Spleen (tissue), 11 donors: ENCODE results near the gene GPR176. TPM values are rescaled to one million over a fixed set of nuclear protein-coding genes. Genes with fewer than 3 reads are reported as not detected.
"Not testable (repeated sequence)": the region's sequence is repeated elsewhere in the genome, so short reads cannot be mapped to it uniquely, and the experiment has no call there.

Source experiments
- DNase-seq: peaks from one replicate; pipeline ENCODE4 v3.0.0-alpha.2; 2020
- H3K27ac ChIP-seq, 8 donors: fragments of 200-600 bp; sonication (generic) in 7 of 8; 1 replicate in 4 of 8; 2 replicates in 4 of 8; pipeline versions ENCODE4 v1.5.0 to v1.8.0; 2016 to 2021; ENCODE audit warnings: inconsistent platforms in 4 of 8, mild to moderate bottlenecking in 4 of 8, moderate library complexity in 1 of 8
- H3K27me3 ChIP-seq, 7 donors: fragments of 200-600 bp; sonication (generic) in 6 of 7; replicated peaks in 1 of 7; 1 replicate in 4 of 7; 2 replicates in 3 of 7; pipeline versions ENCODE4 v1.5.0 to v1.8.0; 2016 to 2021; ENCODE audit warnings: inconsistent platforms in 3 of 7, mild to moderate bottlenecking in 1 of 7
- H3K36me3 ChIP-seq, 6 donors: fragments of 200-600 bp; sonication (generic) in 5 of 6; 1 replicate in 4 of 6; 2 replicates in 2 of 6; pipeline versions ENCODE4 v1.5.0 to v1.8.0; 2016 to 2021; ENCODE audit warnings: inconsistent platforms in 2 of 6
- H3K4me1 ChIP-seq, 6 donors: fragments of 200-600 bp; sonication (generic) in 5 of 6; 1 replicate in 3 of 6; 2 replicates in 3 of 6; pipeline versions ENCODE4 v1.5.0 to v1.8.0; 2016 to 2021; ENCODE audit warnings: inconsistent platforms in 3 of 6
- H3K4me3 ChIP-seq, 8 donors: fragments of 200-600 bp; sonication (generic) in 7 of 8; 1 replicate in 4 of 8; 2 replicates in 4 of 8; pipeline versions ENCODE4 v1.5.0 to v1.8.0; 2016 to 2021; ENCODE audit warnings: inconsistent platforms in 4 of 8, mild to moderate bottlenecking in 4 of 8, moderate library complexity in 2 of 8
- H3K9me3 ChIP-seq, 8 donors: fragments of 200-600 bp; sonication (generic) in 7 of 8; 1 replicate in 4 of 8; 2 replicates in 4 of 8; pipeline versions ENCODE4 v1.5.0 to v1.8.0; 2016 to 2021; ENCODE audit warnings: inconsistent platforms in 4 of 8
- POLR2A ChIP-seq, 3 donors: fragments of 450-650 bp; IDR thresholded peaks; one replicate each; pipeline ENCODE4 v1.5.1; 2017; ENCODE audit warnings: antibody characterized with exemption in 3 of 3, mild to moderate bottlenecking in 1 of 3
- POLR2AphosphoS5 ChIP-seq, 3 donors: sonication (generic); formaldehyde crosslinking; IDR thresholded peaks; one replicate each; pipeline ENCODE4 v1.5.1; 2017; ENCODE audit warnings: antibody characterized with exemption in 3 of 3
- WGBS, 5 donors: extraction: QIAGEN DNeasy Blood & Tissue Kit in 3 of 5; methylation state at CpG; one replicate each; pipeline versions ENCODE4 v1.1.5 to v1.1.7; 2013 to 2018; 5-methylcytosine and 5-hydroxymethylcytosine counted together
- intact Hi-C: fragments of 100-400 bp; cut with DNase I; formaldehyde crosslinking; loops from one replicate; pipeline ENCODE4 v1.15.0; 2023; ENCODE audit warnings: low total_unique reads
- polyA plus RNA-seq, 3 donors: library from polyadenylated mRNA; stranded (reverse); fragments of 200-250 nt; gene quantifications; one replicate each; pipeline ENCODE4 v1.2.1, GENCODE V29; 2013
- total RNA-seq, 7 donors: library from RNA; depleted of rRNA in 3 of 7; stranded (reverse); fragments of >200 nt in 3 of 7; fragmentation: NEBNext Ultra II Directional in 4 of 7; extraction: Animal tissue kit (Norgen Biotek cat#: 25700) in 4 of 7; gene quantifications; one replicate each; pipeline versions ENCODE4 v1.1.0 to v1.2.1, GENCODE V29; 2016 to 2021
- TF ChIP-seq, protein P1 (sequence below), 11 experiments: fragments of 200-600 bp in 7 of 11; fragments of 450-650 bp in 4 of 11; sonication (generic) in 4 of 11; IDR thresholded peaks in 8 of 11; conservative IDR thresholded peaks in 3 of 11; 1 replicate in 7 of 11; 2 replicates in 4 of 11; pipeline versions ENCODE4 v1.4.0 to v1.8.0; 2016 to 2021; ENCODE audit warnings: antibody characterized with exemption in 11 of 11, inconsistent platforms in 4 of 11, mild to moderate bottlenecking in 1 of 11
- donor health status: healthy with polysubstance abuse.
- donor health status: DM: no; HTN: no; CAD: no; lungs with moderate emphysema.
- donor health status: DM: no; HTN: no; CAD: no.
- donor health status: Bipolar disorder and iron deficiency.
- donor health status: healthy.
- donor health status: DM: no; HTN: no; CAD: no.
- donor health status: DM: yes; HTN: yes; CAD: no.

The GPR176 gene
- total and polyA plus RNA-seq, 10 donors: 2.7 to 12.8 (median 5.1) TPM

DNA sequence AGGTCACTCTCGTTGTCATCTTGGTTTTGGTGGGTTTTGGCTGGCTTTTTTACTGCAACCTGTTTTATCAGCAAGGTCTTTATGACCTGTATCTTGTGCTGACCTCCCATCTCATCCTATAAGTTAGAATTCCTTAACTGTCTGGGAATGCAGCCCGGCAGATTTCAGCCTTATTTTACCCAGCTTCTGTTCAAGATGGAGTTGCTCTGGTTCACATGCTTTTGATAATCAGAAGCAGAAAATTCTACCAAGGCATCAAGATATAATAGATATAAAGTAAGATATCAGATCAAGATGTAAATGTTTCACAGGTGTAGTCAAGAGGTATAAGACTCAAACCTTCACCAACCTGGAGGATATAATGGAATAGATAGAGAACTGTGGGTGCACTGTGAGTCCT is 16.0 kb downstream of the GPR176 start:
- Histone ChIP-seq H3K27me3 (peaks cover 0 to 2% (median 0%) of the 10 kb centered on the region in 7 donors), H3K4me3 (no peak overlapping the region), H3K9me3 (no peaks in the 10 kb centered on the region), H3K36me3 (no peaks in the 10 kb centered on the region), H3K27ac (no peak overlapping the region), H3K4me1 (no peaks in the 10 kb centered on the region)
- intact Hi-C loops: no loop called here
- DNase-seq: no peak
- WGBS, 5 donors: 85 to 94% (median 91%) methylated on average over 2 of the region's 2 CpGs
- TF ChIP-seq POLR2AphosphoS5 (IDR thresholded peaks at IDR 0.05) (no peak), POLR2A (IDR thresholded peaks at IDR 0.05) (no peak)
- TF ChIP-seq, protein P1, sequence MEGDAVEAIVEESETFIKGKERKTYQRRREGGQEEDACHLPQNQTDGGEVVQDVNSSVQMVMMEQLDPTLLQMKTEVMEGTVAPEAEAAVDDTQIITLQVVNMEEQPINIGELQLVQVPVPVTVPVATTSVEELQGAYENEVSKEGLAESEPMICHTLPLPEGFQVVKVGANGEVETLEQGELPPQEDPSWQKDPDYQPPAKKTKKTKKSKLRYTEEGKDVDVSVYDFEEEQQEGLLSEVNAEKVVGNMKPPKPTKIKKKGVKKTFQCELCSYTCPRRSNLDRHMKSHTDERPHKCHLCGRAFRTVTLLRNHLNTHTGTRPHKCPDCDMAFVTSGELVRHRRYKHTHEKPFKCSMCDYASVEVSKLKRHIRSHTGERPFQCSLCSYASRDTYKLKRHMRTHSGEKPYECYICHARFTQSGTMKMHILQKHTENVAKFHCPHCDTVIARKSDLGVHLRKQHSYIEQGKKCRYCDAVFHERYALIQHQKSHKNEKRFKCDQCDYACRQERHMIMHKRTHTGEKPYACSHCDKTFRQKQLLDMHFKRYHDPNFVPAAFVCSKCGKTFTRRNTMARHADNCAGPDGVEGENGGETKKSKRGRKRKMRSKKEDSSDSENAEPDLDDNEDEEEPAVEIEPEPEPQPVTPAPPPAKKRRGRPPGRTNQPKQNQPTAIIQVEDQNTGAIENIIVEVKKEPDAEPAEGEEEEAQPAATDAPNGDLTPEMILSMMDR (IDR thresholded peaks at IDR 0.05 in 8 of 11, conservative IDR thresholded peaks at IDR 0.05 in 3 of 11): no peak

DNA sequence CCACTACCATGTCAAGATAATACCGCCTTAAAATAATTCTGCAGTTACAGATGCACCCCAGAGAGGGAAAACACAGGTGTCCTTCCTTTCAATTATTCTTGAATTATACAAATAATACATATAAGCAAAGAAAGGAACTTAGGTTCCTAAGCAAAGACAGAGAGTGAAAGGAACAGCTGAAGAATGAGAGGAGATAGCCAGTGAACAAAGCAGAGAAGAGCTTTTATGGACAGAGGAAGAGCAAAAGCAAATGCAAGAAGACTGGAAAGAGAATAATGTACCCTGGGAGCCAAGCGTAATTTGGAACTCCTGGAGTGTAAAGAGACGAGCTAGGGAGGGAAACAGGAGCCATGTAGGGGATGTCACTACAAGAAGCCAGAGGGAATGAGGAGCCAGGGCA is 21.7 kb downstream of the GPR176 start:
- Histone ChIP-seq H3K36me3 (no peaks in the 10 kb centered on the region), H3K27ac (no peak overlapping the region), H3K9me3 (no peaks in the 10 kb centered on the region), H3K4me3 (no peak overlapping the region), H3K4me1 (no peaks in the 10 kb centered on the region), H3K27me3 (peaks cover 0 to 4% (median 0%) of the 10 kb centered on the region in 7 donors)
- intact Hi-C loops: no loop called here
- 88 to 96% (median 94%) methylated on average over 3 of the region's 3 CpGs for WGBS, 5 donors
- TF ChIP-seq, protein P1 (IDR thresholded peaks at IDR 0.05 in 8 of 11, conservative IDR thresholded peaks at IDR 0.05 in 3 of 11): no peak
- no peak for TF ChIP-seq POLR2A (IDR thresholded peaks at IDR 0.05)
- TF ChIP-seq POLR2AphosphoS5 (IDR thresholded peaks at IDR 0.05): no peak
- DNase-seq: no peak

DNA sequence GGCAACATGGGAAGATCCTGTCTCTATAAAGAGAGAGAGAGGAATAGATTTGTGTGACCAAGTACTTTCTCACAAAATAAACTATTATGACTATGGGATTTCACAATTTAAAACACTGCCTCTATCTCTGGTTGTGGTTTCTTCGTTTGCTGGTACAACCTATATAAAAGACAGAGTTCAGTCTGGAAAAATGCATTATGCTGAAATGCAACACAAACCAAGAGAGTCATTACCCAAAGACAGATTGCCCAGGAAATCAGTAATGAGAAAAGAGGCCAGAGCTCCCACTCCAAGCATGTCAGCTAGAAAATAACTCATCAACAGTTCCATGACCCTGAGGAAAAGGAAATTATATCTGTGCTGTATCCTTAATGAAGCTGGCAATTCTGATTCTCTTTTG is 23.2 kb downstream of the GPR176 start:
- peaks cover 0 to 4% (median 0%) of the 10 kb centered on the region in 7 donors for H3K27me3 ChIP-seq
- 40 to 66% (median 44%) methylated on average over 1 of the region's 1 CpG for WGBS, 5 donors
- no peaks in the 10 kb centered on the region for H3K4me1 ChIP-seq
- no peak overlapping the region for H3K4me3 ChIP-seq
- TF ChIP-seq, protein P1 (IDR thresholded peaks at IDR 0.05 in 8 of 11, conservative IDR thresholded peaks at IDR 0.05 in 3 of 11): no peak
- no peak for TF ChIP-seq POLR2A (IDR thresholded peaks at IDR 0.05)
- TF ChIP-seq POLR2AphosphoS5 (IDR thresholded peaks at IDR 0.05): no peak
- H3K27ac ChIP-seq: no peak overlapping the region
- H3K36me3 ChIP-seq: no peaks in the 10 kb centered on the region
- DNase-seq: no peak
- no peaks in the 10 kb centered on the region for H3K9me3 ChIP-seq
- intact Hi-C loops: no loop called here

DNA sequence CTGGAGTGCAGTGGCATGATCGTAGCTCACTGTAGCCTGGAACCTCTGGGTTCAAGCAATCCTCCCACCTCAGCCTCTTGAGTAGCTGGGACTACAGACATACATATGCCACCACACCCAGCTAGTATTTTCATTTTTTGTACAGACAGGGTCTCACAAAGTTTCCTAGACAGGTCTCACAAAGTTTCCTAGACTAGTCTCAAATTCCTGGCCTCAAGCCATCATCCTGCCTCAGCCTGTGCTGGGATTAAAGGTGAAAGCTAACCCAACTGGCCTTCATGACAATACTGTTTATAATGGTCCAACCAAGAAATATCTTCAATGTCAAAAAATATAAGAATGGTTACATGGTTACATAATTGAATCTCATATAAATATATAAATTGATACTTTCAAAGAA is 24.0 kb downstream of the GPR176 start:
- WGBS, 5 donors: 88 to 100% (median 97%) methylated on average over 1 of the region's 1 CpG
- no peak overlapping the region for H3K27ac ChIP-seq
- peaks cover 0 to 4% (median 0%) of the 10 kb centered on the region in 7 donors for H3K27me3 ChIP-seq
- TF ChIP-seq, protein P1 (IDR thresholded peaks at IDR 0.05 in 8 of 11, conservative IDR thresholded peaks at IDR 0.05 in 3 of 11): no peak
- no peak for TF ChIP-seq POLR2A (IDR thresholded peaks at IDR 0.05)
- no peak for TF ChIP-seq POLR2AphosphoS5 (IDR thresholded peaks at IDR 0.05)
- intact Hi-C loops: no loop called here
- H3K9me3 ChIP-seq: no peaks in the 10 kb centered on the region
- DNase-seq: no peak
- H3K36me3 ChIP-seq: no peaks in the 10 kb centered on the region
- H3K4me1 ChIP-seq: no peaks in the 10 kb centered on the region
- H3K4me3 ChIP-seq: no peak overlapping the region

DNA sequence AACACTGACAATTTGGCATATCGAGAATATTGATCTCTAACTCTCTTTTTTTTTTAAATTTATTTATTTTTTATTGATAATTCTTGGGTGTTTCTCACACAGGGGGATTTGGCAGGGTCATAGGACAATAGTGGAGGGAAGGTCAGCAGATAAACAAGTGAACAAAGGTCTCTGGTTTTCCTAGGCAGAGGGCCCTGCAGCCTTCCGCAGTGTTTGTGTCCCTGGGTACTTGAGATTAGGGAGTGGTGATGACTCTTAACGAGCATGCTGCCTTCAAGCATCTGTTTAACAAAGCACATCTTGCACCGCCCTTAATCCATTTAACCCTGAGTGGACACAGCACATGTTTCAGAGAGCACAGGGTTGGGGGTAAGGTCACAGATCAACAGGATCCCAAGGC is 27.0 kb downstream of the GPR176 start:
- H3K36me3 ChIP-seq, H3K27me3 ChIP-seq, H3K4me3 ChIP-seq, DNase-seq, H3K27ac ChIP-seq, H3K9me3 ChIP-seq, intact Hi-C loops, H3K4me1 ChIP-seq: not testable (repeated sequence)
- WGBS, 5 donors: 74 to 98% (median 88%) methylated on average over 2 to 3 of the region's 4 CpGs
